SU-DHL-6 (cell line): Measurements from ENCODE around the gene RIOX2.

Experiments
- H2AFZ ChIP-seq: fragments of 200-600 bp; sonication (generic); 2 replicates; pipeline ENCODE4 v1.6.1; 2014; ENCODE audit warnings: low read depth, mild to moderate bottlenecking, moderate library complexity, mixed read lengths, antibody characterized with exemption, low read length; ENCODE audit not compliant: severe bottlenecking
- H3F3A ChIP-seq: fragments of 200-600 bp; shearing (Covaris generic); 2 replicates; pipeline ENCODE4 v1.6.0; 2016; ENCODE audit warnings: antibody characterized with exemption, mild to moderate bottlenecking; ENCODE audit not compliant: insufficient read depth
- H3K27ac ChIP-seq: fragments of 200-600 bp; sonication (generic); 2 replicates; pipeline ENCODE4 v1.5.1; 2016; ENCODE audit warnings: low read depth, mild to moderate bottlenecking, low read length, moderate library complexity, mixed read lengths
- H3K27me3 ChIP-seq: fragments of 200-600 bp; sonication (generic), shearing (Covaris generic); 2 replicates; pipeline ENCODE4 v1.6.0; 2014; ENCODE audit warnings: mild to moderate bottlenecking, low read length
- H3K36me3 ChIP-seq: fragments of 200-600 bp; sonication (generic); 2 replicates; pipeline ENCODE4 v1.6.1; 2014; ENCODE audit warnings: mild to moderate bottlenecking, low read length, mixed read lengths
- H3K4me2 ChIP-seq: fragments of 300-600, 200-600 bp; shearing (Covaris generic), sonication (generic); 2 replicates; pipeline ENCODE4 v1.6.0; 2014; ENCODE audit warnings: low read length, low read depth, mild to moderate bottlenecking; ENCODE audit not compliant: poor library complexity, severe bottlenecking
- H3K4me3 ChIP-seq: fragments of 200-600 bp; sonication (generic); 2 replicates; pipeline ENCODE4 v1.5.1; 2014; ENCODE audit warnings: antibody characterized with exemption, low read length, mild to moderate bottlenecking, mixed read lengths; ENCODE audit not compliant: insufficient read depth, poor library complexity, severe bottlenecking
- H3K79me2 ChIP-seq: fragments of 200-600 bp; sonication (generic); 2 replicates; pipeline ENCODE4 v1.6.1; 2014; ENCODE audit warnings: mild to moderate bottlenecking, low read length, moderate library complexity; ENCODE audit not compliant: insufficient read depth
- H3K9ac ChIP-seq: fragments of 200-600 bp; sonication (generic); 2 replicates; pipeline ENCODE4 v1.7.0; 2014; ENCODE audit warnings: mild to moderate bottlenecking, low read length
- H3K9me2 ChIP-seq: fragments of 200-600 bp; sonication (generic); replicated peaks from 2 replicates; pipeline ENCODE4 v1.6.1; 2014; ENCODE audit warnings: low read length; ENCODE audit not compliant: insufficient read depth
- H3K9me3 ChIP-seq: fragments of 200-600 bp; sonication (generic); 2 replicates; pipeline ENCODE4 v1.6.1; 2014; ENCODE audit warnings: low read length, mixed read lengths; ENCODE audit not compliant: insufficient read depth
- H4K20me1 ChIP-seq: fragments of 200-600 bp; sonication (generic); 2 replicates; pipeline ENCODE4 v1.6.1; 2014; ENCODE audit warnings: low read depth, mild to moderate bottlenecking, antibody characterized with exemption, low read length, moderate library complexity, mixed read lengths
- EZH2phosphoT487 ChIP-seq: fragments of 200-600 bp; sonication (generic), shearing (Covaris generic); conservative IDR thresholded peaks from 2 replicates; pipeline ENCODE4 v1.6.1; 2018; ENCODE audit warnings: mild to moderate bottlenecking, antibody characterized with exemption, low read length, moderate library complexity, mixed read lengths
- TF ChIP-seq, protein P1 (sequence below): fragments of 200-600 bp; sonication (generic); IDR thresholded peaks from one replicate; pipeline ENCODE4 v1.5.1; 2017; ENCODE audit warnings: antibody characterized with exemption, mild to moderate bottlenecking, low read length, moderate library complexity; ENCODE audit not compliant: insufficient read depth, poor library complexity, severe bottlenecking

Gene RIOX2

DNA sequence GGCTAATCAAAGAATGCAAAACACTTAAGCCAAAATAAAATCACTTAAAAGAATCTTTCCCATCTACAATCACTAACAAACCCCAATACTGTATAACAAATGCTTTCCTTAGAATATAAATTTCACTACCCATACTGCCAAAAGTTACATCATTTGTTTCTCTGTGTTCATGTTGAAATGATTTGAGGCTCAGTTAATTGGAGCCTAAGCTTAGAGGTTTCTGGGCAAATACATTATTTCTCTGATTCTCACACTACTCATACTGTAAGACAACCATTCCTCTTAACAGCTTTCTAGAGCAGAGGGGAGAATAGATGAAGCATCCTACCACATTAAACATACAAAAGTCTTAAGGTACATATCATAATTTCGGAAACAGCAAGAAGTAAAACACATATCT is 2.1 kb downstream of the RIOX2 start:
- H3K36me3 ChIP-seq: no peaks in the 10 kb centered on the region; the same call in 1 of the 2 replicates
- H3F3A ChIP-seq: peaks cover 9% of the 10 kb centered on the region; the same call in 1 of the 2 replicates
- H3K27me3 ChIP-seq: no peaks in the 10 kb centered on the region
- H3K9me3 ChIP-seq: no peaks in the 10 kb centered on the region
- peak overlapping the region; percentile 43 for H3K4me3 ChIP-seq
- TF ChIP-seq, protein P1, sequence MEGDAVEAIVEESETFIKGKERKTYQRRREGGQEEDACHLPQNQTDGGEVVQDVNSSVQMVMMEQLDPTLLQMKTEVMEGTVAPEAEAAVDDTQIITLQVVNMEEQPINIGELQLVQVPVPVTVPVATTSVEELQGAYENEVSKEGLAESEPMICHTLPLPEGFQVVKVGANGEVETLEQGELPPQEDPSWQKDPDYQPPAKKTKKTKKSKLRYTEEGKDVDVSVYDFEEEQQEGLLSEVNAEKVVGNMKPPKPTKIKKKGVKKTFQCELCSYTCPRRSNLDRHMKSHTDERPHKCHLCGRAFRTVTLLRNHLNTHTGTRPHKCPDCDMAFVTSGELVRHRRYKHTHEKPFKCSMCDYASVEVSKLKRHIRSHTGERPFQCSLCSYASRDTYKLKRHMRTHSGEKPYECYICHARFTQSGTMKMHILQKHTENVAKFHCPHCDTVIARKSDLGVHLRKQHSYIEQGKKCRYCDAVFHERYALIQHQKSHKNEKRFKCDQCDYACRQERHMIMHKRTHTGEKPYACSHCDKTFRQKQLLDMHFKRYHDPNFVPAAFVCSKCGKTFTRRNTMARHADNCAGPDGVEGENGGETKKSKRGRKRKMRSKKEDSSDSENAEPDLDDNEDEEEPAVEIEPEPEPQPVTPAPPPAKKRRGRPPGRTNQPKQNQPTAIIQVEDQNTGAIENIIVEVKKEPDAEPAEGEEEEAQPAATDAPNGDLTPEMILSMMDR: no peak
- no peak for TF ChIP-seq EZH2phosphoT487
- no peaks in the 10 kb centered on the region for H4K20me1 ChIP-seq
- no peaks in the 10 kb centered on the region for H3K9me2 ChIP-seq
- H3K4me2 ChIP-seq: peak overlapping the region; percentile 75
- no peak overlapping the region for H2AFZ ChIP-seq
- peak overlapping the region; percentile 55 for H3K9ac ChIP-seq
- peak overlapping the region; percentile 46 for H3K27ac ChIP-seq
- H3K79me2 ChIP-seq: peaks cover 65% of the 10 kb centered on the region

DNA sequence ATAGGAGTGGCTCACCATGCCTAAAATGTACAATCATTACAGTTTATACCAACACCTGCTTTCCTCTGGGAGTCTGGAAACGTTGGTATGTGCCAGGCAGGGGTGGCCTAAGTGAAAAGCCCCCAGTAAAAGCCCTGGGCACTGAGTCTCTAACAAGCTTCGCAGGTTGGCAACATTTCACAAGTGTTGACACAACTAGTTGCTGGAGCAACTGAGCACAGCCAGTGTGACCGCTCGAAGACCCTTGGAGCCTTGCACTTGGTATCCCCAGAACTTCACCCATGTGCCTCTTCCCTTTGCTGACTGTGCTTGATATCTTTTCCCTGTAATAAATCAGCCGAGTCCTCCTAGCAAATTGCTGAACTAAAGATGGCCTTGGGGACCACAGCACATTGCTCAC is 2.7 kb downstream of the RIOX2 start:
- Histone ChIP-seq H2AFZ (no peak overlapping the region), H3K4me3 (no peak overlapping the region), H3K9me2 (no peaks in the 10 kb centered on the region), H3K27me3 (no peaks in the 10 kb centered on the region), H4K20me1 (no peaks in the 10 kb centered on the region), H3K4me2 (peak overlapping the region; percentile 75), H3F3A (peaks cover 9% of the 10 kb centered on the region; the same call in 1 of the 2 replicates), H3K27ac (no peak overlapping the region), H3K9me3 (no peaks in the 10 kb centered on the region), H3K36me3 (no peaks in the 10 kb centered on the region; the same call in 1 of the 2 replicates), H3K9ac (peak overlapping the region; percentile 55; the same call in 1 of the 2 replicates), H3K79me2 (peaks cover 71% of the 10 kb centered on the region)
- TF ChIP-seq, protein P1: no peak
- no peak for TF ChIP-seq EZH2phosphoT487

GRCh38 chr3:97968376-97968775 is 3.9 kb downstream of the RIOX2 start:
- H3F3A ChIP-seq: peaks cover 9% of the 10 kb centered on the region; the same call in 1 of the 2 replicates
- peaks cover 7% of the 10 kb centered on the region; the same call in 1 of the 2 replicates for H3K36me3 ChIP-seq
- H3K27me3 ChIP-seq: no peaks in the 10 kb centered on the region
- no peak overlapping the region for H3K27ac ChIP-seq
- H4K20me1 ChIP-seq: no peaks in the 10 kb centered on the region; the same call in 1 of the 2 replicates
- H3K4me2 ChIP-seq: no peak overlapping the region
- no peak for TF ChIP-seq EZH2phosphoT487
- TF ChIP-seq, protein P1: no peak
- no peak overlapping the region for H3K9ac ChIP-seq
- H3K9me2 ChIP-seq: no peaks in the 10 kb centered on the region
- no peak overlapping the region for H2AFZ ChIP-seq
- H3K79me2 ChIP-seq: peaks cover 82% of the 10 kb centered on the region
- H3K9me3 ChIP-seq: no peaks in the 10 kb centered on the region
- H3K4me3 ChIP-seq: no peak overlapping the region
